HG02943 (cell line): ENCODE results near the gene COA1.
"Not testable (repeated sequence)": the region's sequence is repeated elsewhere in the genome, so short reads cannot be mapped to it uniquely, and the experiment has no call there.

Source experiments
- ATAC-seq: cut with Tn5 transposase; IDR thresholded peaks from one replicate; pipeline ENCODE4 v1.9.1; 2021; ENCODE audit warnings: mild to moderate bottlenecking, low read depth, moderate library complexity; ENCODE audit not compliant: unreplicated experiment

Gene COA1

GRCh38 chr7:43637114-43637806 is 92.1 kb downstream of the COA1 start:
- ATAC-seq: no peak

- ATAC-seq: no peak
These were observed 93.2 kb downstream of the COA1 start for GRCh38 chr7:43636093-43636492.

DNA sequence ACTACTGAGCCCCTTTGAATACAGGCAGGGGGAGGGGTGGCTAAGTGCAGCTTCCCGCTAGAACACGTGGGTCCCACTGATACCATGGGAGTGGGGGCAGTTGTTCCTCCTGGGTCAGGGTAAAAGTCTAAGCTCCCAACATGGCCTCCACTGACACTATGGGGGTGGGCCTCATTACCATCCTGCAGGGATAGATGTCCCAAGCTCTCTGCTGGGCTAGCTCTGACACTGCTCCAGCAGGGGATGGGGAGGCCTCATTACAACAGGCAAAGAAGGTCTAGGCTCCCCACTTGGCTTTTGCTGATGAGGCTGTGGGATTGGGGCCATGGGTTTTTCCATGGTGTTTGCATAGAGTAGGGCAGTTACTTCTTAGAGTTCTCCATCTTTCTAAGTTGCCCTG is 94.9 kb downstream of the COA1 start:
- no peak for ATAC-seq

DNA sequence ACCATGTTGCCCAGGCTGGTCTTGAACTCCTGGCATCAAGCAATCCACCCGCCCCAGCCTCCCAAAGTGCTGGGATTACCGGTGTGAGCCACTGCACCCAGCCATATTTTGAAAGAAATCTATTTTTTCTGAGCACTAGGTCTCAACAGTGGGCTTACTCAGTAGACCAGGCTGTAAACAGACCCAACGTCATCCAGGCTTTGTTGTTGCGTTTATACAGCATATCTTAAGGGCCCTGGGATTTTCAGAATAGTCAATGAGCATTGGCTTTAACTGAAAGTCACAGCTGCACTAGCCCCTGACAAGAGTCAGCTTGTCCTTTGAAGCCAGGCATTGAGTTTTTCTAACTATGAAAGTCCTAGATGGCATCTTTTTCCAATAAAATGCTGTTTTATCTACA is 96.6 kb downstream of the COA1 start:
- ATAC-seq: no peak

GRCh38 chr7:43631559-43631958 is 97.8 kb downstream of the COA1 start:
- ATAC-seq: no peak

GRCh38 chr7:43630482-43630881 is 98.8 kb downstream of the COA1 start:
- no peak for ATAC-seq

DNA sequence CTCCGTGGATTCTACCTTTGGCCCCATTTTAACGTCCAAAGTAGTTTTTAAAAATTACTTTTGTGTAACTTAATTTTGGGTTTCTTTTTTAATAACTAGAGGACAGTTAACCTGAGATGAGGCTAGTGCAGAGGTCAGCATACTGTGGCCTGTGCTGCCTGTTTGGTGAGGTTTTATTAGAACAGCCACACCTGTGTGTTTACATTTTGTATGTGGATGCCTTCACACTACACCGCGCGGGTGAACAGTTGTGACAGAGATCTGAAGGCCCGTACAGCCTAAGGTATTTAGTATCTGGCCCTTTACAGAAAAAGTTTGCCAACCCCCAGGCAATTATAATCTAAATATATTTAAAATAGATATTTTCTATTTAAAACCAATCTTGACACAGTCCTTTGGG is 99.5 kb downstream of the COA1 start:
- no peak for ATAC-seq

- ATAC-seq: no peak
These were observed 100.9 kb downstream of the COA1 start for GRCh38 chr7:43628431-43628830.

GRCh38 chr7:43627798-43628197 is 101.5 kb downstream of the COA1 start:
- not testable (repeated sequence) for ATAC-seq

DNA sequence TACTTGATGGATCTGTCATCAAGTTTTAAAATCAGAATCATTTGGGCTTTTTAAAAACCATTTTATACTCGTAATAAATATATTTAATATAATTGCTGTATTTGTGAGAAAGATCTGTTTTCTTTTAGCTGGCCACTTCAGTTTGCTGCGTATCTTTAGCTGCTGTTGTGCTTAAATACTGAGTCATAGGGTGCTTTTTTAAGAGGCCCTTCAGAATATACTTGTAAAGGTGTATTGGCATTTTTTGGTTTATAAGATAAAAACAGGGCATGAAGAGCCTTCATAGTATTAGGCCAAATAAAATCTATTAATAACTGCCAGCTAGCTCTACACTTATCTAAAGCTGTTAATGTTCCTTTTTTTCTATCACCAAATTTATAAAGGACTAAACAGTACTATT is 102.6 kb downstream of the COA1 start:
- no peak for ATAC-seq

DNA sequence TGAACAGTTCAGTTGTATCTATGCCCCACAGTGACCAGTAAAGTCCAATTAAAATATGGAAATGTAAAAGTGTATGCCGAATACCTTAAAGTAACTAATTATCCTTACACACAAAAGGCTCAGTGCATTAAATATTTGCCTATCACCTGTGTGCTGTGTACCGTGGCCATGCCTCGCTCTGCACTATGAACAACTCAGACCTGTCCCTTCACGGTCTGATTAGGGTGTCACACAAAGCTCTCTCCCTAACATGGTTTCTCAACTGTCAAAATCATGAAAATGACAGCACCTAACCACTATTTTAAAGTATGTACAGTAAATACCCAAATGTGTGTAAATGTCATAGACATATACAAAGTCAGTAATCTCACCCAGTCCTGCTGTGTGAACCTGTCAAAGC is 103.3 kb downstream of the COA1 start:
- no peak for ATAC-seq

GRCh38 chr7:43625453-43625852 is 103.9 kb downstream of the COA1 start:
- ATAC-seq: no peak

GRCh38 chr7:43624156-43624555 is 105.2 kb downstream of the COA1 start:
- ATAC-seq: no peak

GRCh38 chr7:43621729-43622448 is 107.4 kb downstream of the COA1 start:
- ATAC-seq: no peak

DNA sequence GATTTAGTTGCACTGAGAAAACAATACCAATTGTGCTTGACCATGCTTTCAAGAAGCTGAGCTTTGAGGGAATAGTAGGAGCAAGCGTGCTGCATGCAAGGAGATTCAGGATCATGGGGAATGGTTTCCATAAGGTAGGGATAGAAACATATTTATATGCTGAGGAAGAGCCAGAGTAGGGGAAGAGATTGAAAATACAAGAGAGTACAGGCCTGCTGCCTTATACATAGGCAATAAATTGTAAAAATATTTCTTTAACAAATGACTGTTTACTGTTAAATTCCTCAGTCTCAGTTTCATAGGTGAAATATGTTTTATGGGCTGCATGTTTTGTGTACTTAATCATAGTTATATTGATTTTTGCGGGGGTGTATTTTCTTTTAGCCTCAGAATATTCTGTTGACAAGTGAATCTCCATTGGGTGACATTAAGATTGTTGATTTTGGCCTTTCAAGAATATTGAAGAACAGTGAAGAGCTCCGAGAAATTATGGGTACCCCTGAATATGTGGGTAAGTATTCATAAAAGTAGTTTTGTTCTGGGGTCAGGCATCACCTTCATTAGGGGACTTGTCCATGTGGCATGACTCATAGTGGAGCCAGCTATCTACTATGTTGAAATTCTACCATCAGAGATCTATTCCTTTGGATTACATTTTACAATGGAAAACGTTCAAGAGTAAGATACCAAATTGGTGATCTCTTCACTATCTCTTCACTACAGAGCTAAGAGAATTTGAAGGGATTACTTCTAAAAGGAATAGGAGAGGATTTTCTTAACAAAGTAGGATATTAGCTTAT is 109.9 kb downstream of the COA1 start:
- ATAC-seq: no peak

- no peak for ATAC-seq
These were observed 111.2 kb downstream of the COA1 start for GRCh38 chr7:43618073-43618472.

DNA sequence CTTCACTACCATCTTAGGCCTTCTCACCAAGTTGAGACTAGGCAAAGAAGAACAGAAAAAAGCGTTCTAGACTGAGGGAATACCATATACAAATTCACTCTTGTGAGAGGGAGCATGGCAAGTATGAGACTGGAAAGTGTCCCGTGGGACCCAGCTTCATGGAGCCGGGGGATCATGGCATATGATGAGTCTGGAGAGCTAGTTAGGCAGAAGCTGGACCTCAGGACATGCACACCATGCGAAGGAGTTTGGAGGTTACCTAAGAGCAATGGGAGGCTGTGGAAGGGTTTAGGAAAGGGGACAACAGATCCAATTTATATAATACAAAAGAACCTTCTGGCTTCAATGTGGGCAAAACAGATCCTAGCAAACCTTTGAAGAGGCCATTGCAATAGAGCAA is 112.3 kb downstream of the COA1 start:
- ATAC-seq: no peak

- no peak for ATAC-seq
These were observed 113.7 kb downstream of the COA1 start for GRCh38 chr7:43615558-43616145.

DNA sequence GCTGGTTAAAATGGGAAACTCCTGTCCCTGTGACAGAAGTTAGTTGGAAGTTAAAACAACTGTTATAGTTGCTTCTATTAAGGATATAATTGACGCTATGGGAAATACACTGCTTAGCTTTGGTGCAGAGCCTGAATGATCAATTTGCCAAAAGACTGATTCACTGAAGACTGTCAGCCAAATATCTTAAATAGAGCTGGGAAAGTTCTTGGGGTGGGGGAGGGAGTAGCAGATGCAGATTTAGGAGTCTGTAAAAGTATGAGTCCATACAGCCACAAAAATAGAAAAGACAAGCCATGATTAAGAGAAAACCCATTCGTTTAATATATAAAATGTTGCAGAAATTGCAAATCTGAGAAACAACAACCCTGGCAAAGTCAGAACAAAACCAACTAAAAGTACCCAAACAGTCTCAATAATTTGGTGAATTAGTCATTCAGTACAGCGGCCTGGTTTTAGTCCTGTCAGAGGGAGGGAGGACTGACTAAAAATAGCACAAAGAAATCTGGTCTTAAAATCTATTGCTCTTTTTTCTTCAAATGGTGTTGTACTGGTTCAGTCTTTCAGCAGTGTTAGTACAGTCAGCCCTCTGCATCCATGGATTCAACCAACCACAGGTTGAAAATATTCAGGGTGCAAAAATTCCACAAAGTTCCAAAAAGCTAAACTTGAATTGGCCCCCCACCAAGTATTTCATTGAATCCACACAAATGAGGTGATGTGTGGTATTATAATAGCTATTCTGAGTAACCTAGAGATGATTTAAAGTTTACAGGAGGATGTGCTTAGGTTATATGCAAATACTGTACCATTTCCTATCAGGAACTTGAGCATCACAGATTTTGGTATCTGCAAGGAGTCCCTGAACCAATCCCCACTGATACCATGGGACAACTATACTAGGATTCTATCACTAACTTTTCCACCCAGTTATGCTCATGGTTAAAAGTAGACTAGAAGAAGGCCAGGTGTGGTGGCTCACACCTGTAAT is 116.4 kb downstream of the COA1 start:
- no peak for ATAC-seq

DNA sequence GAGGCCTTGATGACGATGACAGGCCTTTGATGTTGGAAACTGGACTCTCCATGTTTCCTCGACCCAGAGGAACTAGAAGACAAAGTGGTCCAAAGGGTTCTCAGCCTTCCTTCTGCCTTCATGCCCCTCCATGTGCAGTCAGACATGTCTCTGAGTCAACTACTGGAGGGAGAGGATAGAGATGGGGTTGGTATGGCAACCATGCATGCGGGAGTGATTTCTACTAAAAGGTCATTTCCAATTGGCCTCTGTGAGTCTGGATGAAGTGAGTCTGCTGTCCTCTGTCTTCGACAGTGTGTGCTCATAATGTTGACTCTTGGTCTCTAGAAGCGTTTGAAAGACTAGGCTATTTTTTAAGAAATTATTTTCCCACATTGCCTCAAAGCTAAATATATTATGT is 117.2 kb downstream of the COA1 start:
- no peak for ATAC-seq
